Stimulated activated CD4-positive, alpha-beta T cell treated with anti-CD3 and anti-CD28 coated beads, Interleukin-1b, Interleukin-23, amount 100 ng/mL, for 48 hours (primary cell): ENCODE measurements around the gene LRP5.

ENCODE experiments used
- DNase-seq: peaks from one replicate; pipeline ENCODE4 v3.0.0-alpha.2; 2020

Gene LRP5

GRCh38 chr11:68349461-68350249, 37.3 kb downstream of the LRP5 start:
- DNase-seq: no peak

GRCh38 chr11:68350759-68351449, 38.5 kb downstream of the LRP5 start:
- DNase-seq: no peak

- no peak for DNase-seq
These were observed 39.3 kb downstream of the LRP5 start for GRCh38 chr11:68351450-68352275.

- no peak for DNase-seq
These were observed 40.2 kb downstream of the LRP5 start for GRCh38 chr11:68352591-68352990.

GRCh38 chr11:68353118-68353517, 40.7 kb downstream of the LRP5 start:
- no peak for DNase-seq

- DNase-seq: no peak
These were observed 41.3 kb downstream of the LRP5 start for GRCh38 chr11:68353669-68354068.

GRCh38 chr11:68354148-68354872, 41.9 kb downstream of the LRP5 start:
- DNase-seq: no peak

- no peak for DNase-seq
These were observed 43.1 kb downstream of the LRP5 start for GRCh38 chr11:68355471-68355870.

GRCh38 chr11:68357568-68357967, 45.2 kb downstream of the LRP5 start:
- no peak for DNase-seq

- no peak for DNase-seq
These were observed 46.0 kb downstream of the LRP5 start for GRCh38 chr11:68358416-68358815.

- DNase-seq: no peak
These were observed 49.3 kb downstream of the LRP5 start for GRCh38 chr11:68361702-68362101.

- no peak for DNase-seq
These were observed 50.5 kb downstream of the LRP5 start for GRCh38 chr11:68362801-68363379.

GRCh38 chr11:68363776-68364175, 51.4 kb downstream of the LRP5 start:
- DNase-seq: no peak

GRCh38 chr11:68364581-68364980, 52.2 kb downstream of the LRP5 start:
- no peak for DNase-seq

GRCh38 chr11:68365943-68366435, 53.6 kb downstream of the LRP5 start:
- no peak for DNase-seq

GRCh38 chr11:68367252-68367651, 54.9 kb downstream of the LRP5 start:
- DNase-seq: no peak

- no peak for DNase-seq
These were observed 57.4 kb downstream of the LRP5 start for GRCh38 chr11:68369756-68370155.

- no peak for DNase-seq
These were observed 58.1 kb downstream of the LRP5 start for GRCh38 chr11:68370211-68371111.

GRCh38 chr11:68371171-68372041, 59.0 kb downstream of the LRP5 start:
- no peak for DNase-seq

GRCh38 chr11:68372114-68372513, 59.7 kb downstream of the LRP5 start:
- no peak for DNase-seq
